IMR-90 (cell line): Measurements from ENCODE around the gene ALCAM. TPM values are rescaled to one million over a fixed set of nuclear protein-coding genes. Genes with fewer than 3 reads are reported as not detected.

Experiments used
- ATAC-seq: fragments of 200-7000 bp; cut with Tn5 transposase; 2 replicates; pipeline ENCODE4 v1.9.1; 2020; ENCODE audit warnings: low read depth, mild to moderate bottlenecking, moderate library complexity
- BruUV-seq: library from RNA; stranded (reverse); fragments of 400-500 nt; replicated peaks from 2 replicates; lab custom pipeline; 2021; lab: Mats Ljungman, UMichigan
- CTCF ChIA-PET: fragments of 300-600 bp; formaldehyde crosslinking; extraction: SDS; loops from one replicate; lab custom pipeline; 2021; ENCODE audit warnings: antibody characterized with exemption; lab: Yijun Ruan, JAX
- POLR2A ChIA-PET: fragments of 300-600 bp; sonication (Branson Sonifier 250); formaldehyde crosslinking; loops from one replicate; lab custom pipeline; 2022; ENCODE audit warnings: antibody characterized with exemption; ENCODE audit not compliant: unreplicated experiment; lab: Charles Lee
- DNase-seq: peaks from one replicate; pipeline ENCODE4 v3.0.0; 2013
- H2AFZ ChIP-seq: replicated peaks from 2 replicates; pipeline ENCODE3; 2013; ENCODE audit warnings: low read length, mild to moderate bottlenecking; ENCODE audit not compliant: poor library complexity
- H2AK5ac ChIP-seq: 2 replicates; pipeline ENCODE4 v1.6.1; 2013; ENCODE audit warnings: low read depth, low read length, inconsistent platforms
- H2AK9ac ChIP-seq: replicated peaks from 2 replicates; pipeline ENCODE3; 2013; ENCODE audit warnings: mild to moderate bottlenecking, low read depth, low read length, moderate library complexity; ENCODE audit not compliant: poor library complexity
- H2BK120ac ChIP-seq: 2 replicates; pipeline ENCODE4 v1.6.1; 2013; ENCODE audit warnings: low read depth, low read length, inconsistent platforms
- H2BK15ac ChIP-seq: 3 replicates; pipeline ENCODE4 v1.6.1; 2013; ENCODE audit warnings: low read depth, low read length, inconsistent platforms
- H2BK20ac ChIP-seq: 2 replicates; pipeline ENCODE4 v1.6.1; 2013; ENCODE audit warnings: low read depth, mild to moderate bottlenecking, inconsistent platforms, low read length, moderate library complexity
- H2BK5ac ChIP-seq: 2 replicates; pipeline ENCODE4 v1.6.1; 2013; ENCODE audit warnings: mild to moderate bottlenecking, low read depth, low read length, inconsistent platforms; ENCODE audit not compliant: poor library complexity, severe bottlenecking
- H3K14ac ChIP-seq: replicated peaks from 2 replicates; pipeline ENCODE4 v1.6.1; 2013; ENCODE audit warnings: low read depth, low read length, inconsistent platforms
- H3K18ac ChIP-seq: 2 replicates; pipeline ENCODE4 v1.6.1; 2013; ENCODE audit warnings: low read depth, low read length, control low read depth
- H3K23ac ChIP-seq: 2 replicates; pipeline ENCODE4 v1.6.1; 2013; ENCODE audit warnings: low read depth, low read length, inconsistent platforms
- H3K27ac ChIP-seq: 2 replicates; pipeline ENCODE4 v1.5.1; 2013; ENCODE audit warnings: mild to moderate bottlenecking, control low read depth, low read length; ENCODE audit not compliant: insufficient read depth
- H3K27me3 ChIP-seq: 2 replicates; pipeline ENCODE4 v1.6.1; 2013; ENCODE audit warnings: low read length; ENCODE audit not compliant: control insufficient read depth, insufficient read depth
- H3K36me3 ChIP-seq: 2 replicates; pipeline ENCODE4 v1.6.1; 2013; ENCODE audit warnings: low read length, mixed read lengths; ENCODE audit not compliant: control insufficient read depth, insufficient read depth
- H3K4ac ChIP-seq: 2 replicates; pipeline ENCODE4 v1.6.1; 2013; ENCODE audit warnings: low read depth, low read length, inconsistent platforms
- H3K4me1 ChIP-seq: 2 replicates; pipeline ENCODE4 v1.6.1; 2013; ENCODE audit warnings: low read length, mixed read lengths; ENCODE audit not compliant: control insufficient read depth, insufficient read depth
- H3K4me2 ChIP-seq: 2 replicates; pipeline ENCODE4 v1.6.1; 2013; ENCODE audit warnings: low read depth, mild to moderate bottlenecking, control low read depth, low read length, moderate library complexity
- H3K4me3 ChIP-seq: 2 replicates; pipeline ENCODE4 v1.5.1; 2013; ENCODE audit warnings: low read depth, mild to moderate bottlenecking, control low read depth, low read length, moderate library complexity; ENCODE audit not compliant: insufficient read depth
- H3K56ac ChIP-seq: 2 replicates; pipeline ENCODE4 v1.6.1; 2013; ENCODE audit warnings: low read length, inconsistent platforms; ENCODE audit not compliant: insufficient read depth; ENCODE audit errors: extremely low read depth
- H3K79me1 ChIP-seq, 2 experiments: 2 replicates each; pipeline ENCODE4 v1.6.1; 2013; ENCODE audit warnings: low read length in 2 of 2, inconsistent platforms in 1 of 2, low read depth in 1 of 2
- H3K9ac ChIP-seq: 2 replicates; pipeline ENCODE4 v1.6.1; 2013; ENCODE audit warnings: low read depth, low read length, control low read depth
- H3K9me1 ChIP-seq: 2 replicates; pipeline ENCODE4 v1.6.1; 2013; ENCODE audit warnings: low read length, inconsistent platforms; ENCODE audit not compliant: insufficient read depth
- H3K9me3 ChIP-seq: 2 replicates; pipeline ENCODE4 v1.6.1; 2013; ENCODE audit warnings: low read length; ENCODE audit not compliant: control insufficient read depth, insufficient read depth
- H4K20me1 ChIP-seq: 2 replicates; pipeline ENCODE4 v1.6.1; 2013; ENCODE audit warnings: low read length, inconsistent platforms; ENCODE audit not compliant: insufficient read depth
- H4K5ac ChIP-seq: 2 replicates; pipeline ENCODE4 v1.6.1; 2013; ENCODE audit warnings: mild to moderate bottlenecking, low read depth, low read length, control low read depth
- H4K8ac ChIP-seq, 2 experiments: 2 replicates each; pipeline ENCODE4 v1.6.1; 2013; ENCODE audit warnings: low read depth in 2 of 2, low read length in 2 of 2, control low read depth in 1 of 2, inconsistent platforms in 1 of 2
- H4K91ac ChIP-seq: 2 replicates; pipeline ENCODE4 v1.6.1; 2013; ENCODE audit warnings: low read depth, low read length, inconsistent platforms; ENCODE audit not compliant: insufficient read depth
- BHLHE40 ChIP-seq: fragments of 150-350 bp; IDR thresholded peaks from 2 replicates; pipeline ENCODE4 v1.6.1; 2016; ENCODE audit warnings: mild to moderate bottlenecking, low read depth, low read length
- CEBPB ChIP-seq: IDR thresholded peaks from 2 replicates; pipeline ENCODE4 v1.6.1; 2012; ENCODE audit warnings: low read depth, low read length, improper control_type of control experiment
- CHD1 ChIP-seq: IDR thresholded peaks from 2 replicates; pipeline ENCODE4 v1.6.1; 2012; ENCODE audit warnings: low read depth, low read length, improper control_type of control experiment
- FOS ChIP-seq: fragments of 150-350 bp; IDR thresholded peaks from 2 replicates; pipeline ENCODE4 v1.6.1; 2016; ENCODE audit warnings: low read depth, low read length
- MAZ ChIP-seq: IDR thresholded peaks from 2 replicates; pipeline ENCODE4 v1.6.1; 2012; ENCODE audit warnings: low read depth, mild to moderate bottlenecking, low read length, improper control_type of control experiment, moderate library complexity, borderline replicate concordance
- MXI1 ChIP-seq: IDR thresholded peaks from 2 replicates; pipeline ENCODE4 v1.6.1; 2012; ENCODE audit warnings: low read depth, mild to moderate bottlenecking, low read length, moderate library complexity, borderline replicate concordance
- POLR2A ChIP-seq: IDR thresholded peaks from 2 replicates; pipeline ENCODE4 v1.6.1; 2012; ENCODE audit warnings: mild to moderate bottlenecking, low read depth, low read length
- RCOR1 ChIP-seq: IDR thresholded peaks from 2 replicates; pipeline ENCODE4 v1.6.1; 2012; ENCODE audit warnings: mild to moderate bottlenecking, low read length, improper control_type of control experiment; ENCODE audit not compliant: insufficient replicate concordance
- RFX5 ChIP-seq: IDR thresholded peaks from 2 replicates; pipeline ENCODE4 v1.8.0; 2012; ENCODE audit warnings: low read depth, mild to moderate bottlenecking, low read length, moderate library complexity
- SMC3 ChIP-seq: fragments of 150-350 bp; IDR thresholded peaks from 2 replicates; pipeline ENCODE4 v1.6.1; 2016; ENCODE audit warnings: low read depth, mild to moderate bottlenecking, antibody characterized with exemption, low read length, moderate library complexity
- USF2 ChIP-seq: fragments of 150-350 bp; IDR thresholded peaks from 2 replicates; pipeline ENCODE4 v1.6.1; 2017; ENCODE audit warnings: mild to moderate bottlenecking, antibody characterized with exemption, low read length, low read depth
- WGBS, 2 experiments: methylation state at CpG; one replicate each; pipeline versions ENCODE4 v1.1.5 to v1.1.7; 2013; ENCODE audit warnings: missing lambda C conversion rate in 2 of 2; ENCODE audit not compliant: insufficient read length in 1 of 2; ENCODE audit errors: extremely low coverage in 2 of 2; 5-methylcytosine and 5-hydroxymethylcytosine counted together
- dilution Hi-C: fragments of 300-500 bp; cut with HindIII; formaldehyde crosslinking; loops from one replicate; pipeline ENCODE4 v1.14.3; 2018; ENCODE audit warnings: low sequenced_read_pairs; ENCODE audit not compliant: unreplicated experiment
- in situ Hi-C: fragments of 300-500 bp; cut with MboI; formaldehyde crosslinking; loops from 3 replicates; pipeline ENCODE4 v1.14.3; 2019; ENCODE audit warnings: low sequenced_read_pairs, inconsistent platforms, mixed read lengths
- intact Hi-C: fragments of 100-400 bp; cut with micrococcal nuclease; formaldehyde crosslinking; loops from 2 replicates; pipeline ENCODE4 v1.10.0; 2022
- polyA plus RNA-seq, 3 experiments: library from polyadenylated mRNA; depleted of rRNA; stranded (reverse); fragments of >200 nt; gene quantifications; 2 replicates each; pipeline ENCODE4 v1.2.3, GENCODE V29; 2012; ENCODE audit warnings: low replicate concordance in 1 of 3
- total RNA-seq: library from RNA; depleted of rRNA; stranded (reverse); fragments of >200 nt; gene quantifications from 2 replicates; pipeline ENCODE4 v1.2.3, GENCODE V29; 2012
- TF ChIP-seq, protein P1 (sequence below): fragments of 150-350 bp; IDR thresholded peaks from 2 replicates; pipeline ENCODE4 v1.6.1; 2016; ENCODE audit warnings: low read depth, mild to moderate bottlenecking, low read length, moderate library complexity, borderline replicate concordance

The ALCAM gene
- total and polyA plus RNA-seq, 2 of the 4 experiments (the other 2 are of a cell fraction), result 117 to 423 TPM

DNA sequence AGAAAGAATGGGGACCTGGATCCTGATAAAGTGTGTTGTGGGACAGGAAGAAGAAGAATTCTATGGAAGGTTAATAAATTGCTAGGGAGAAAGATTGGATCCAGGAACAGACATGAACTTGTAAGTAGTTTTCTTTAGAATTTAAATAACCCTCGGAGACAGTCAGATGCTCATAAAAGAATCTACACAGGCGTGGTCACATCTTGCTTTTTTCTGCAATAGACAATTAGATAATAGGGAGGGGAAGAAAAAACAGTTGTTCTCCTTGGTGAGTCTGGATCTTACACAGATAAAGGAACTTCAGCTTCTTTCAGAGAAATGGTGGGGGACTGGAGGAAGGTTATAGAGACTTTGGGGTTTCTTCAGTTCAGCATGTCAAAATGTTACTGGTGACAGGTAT lies 232.6 kb downstream of the ALCAM start:
- Histone ChIP-seq H3K18ac (peak overlapping the region; percentile 88; the same call in 1 of the 2 replicates), H3K56ac (no peak overlapping the region), H3K9ac (no peak overlapping the region), H3K4me2 (no peak overlapping the region), H3K4me1 (peaks cover 6% of the 10 kb centered on the region; the same call in 1 of the 2 replicates), H3K27me3 (no peaks in the 10 kb centered on the region), H3K23ac (peak overlapping the region; percentile 28; the same call in 1 of the 2 replicates), H3K79me1 (no peaks in the 10 kb centered on the region), H3K27ac (no peak overlapping the region), H3K14ac (peak overlapping the region; percentile 53), H3K9me3 (no peaks in the 10 kb centered on the region), H2AFZ (no peak overlapping the region), H3K36me3 (no peaks in the 10 kb centered on the region), H2BK20ac (peak overlapping the region; percentile 92; the same call in 1 of the 2 replicates), H4K91ac (peak overlapping the region; percentile 26; the same call in 1 of the 2 replicates), H3K9me1 (no peaks in the 10 kb centered on the region), H2AK9ac (no peak overlapping the region), H2BK120ac (peak overlapping the region; percentile 91), H2BK5ac (peak overlapping the region; percentile 94), H4K8ac (peak overlapping the region; percentile 68 to 79; a peak in 3 of 4 replicates), H2AK5ac (no peak overlapping the region), H4K5ac (peak overlapping the region; percentile 71; the same call in 1 of the 2 replicates), H3K4me3 (no peak overlapping the region), H2BK15ac (peak overlapping the region; percentile 32; the same call in 1 of the 3 replicates), H3K4ac (peak overlapping the region; percentile 52; the same call in 1 of the 2 replicates), H4K20me1 (no peaks in the 10 kb centered on the region)
- POLR2A ChIA-PET, result no interaction called here
- in situ Hi-C loops, result no loop called here
- ATAC-seq, result no peak
- BruUV-seq, result no TSS peak
- TF ChIP-seq RFX5 (no peak), BHLHE40 (no peak), POLR2A (no peak), MAZ (no peak), USF2 (no peak), CHD1 (no peak), RCOR1 (no peak), FOS (no peak), SMC3 (no peak), MXI1 (no peak), CEBPB (no peak)
- TF ChIP-seq, protein P1, sequence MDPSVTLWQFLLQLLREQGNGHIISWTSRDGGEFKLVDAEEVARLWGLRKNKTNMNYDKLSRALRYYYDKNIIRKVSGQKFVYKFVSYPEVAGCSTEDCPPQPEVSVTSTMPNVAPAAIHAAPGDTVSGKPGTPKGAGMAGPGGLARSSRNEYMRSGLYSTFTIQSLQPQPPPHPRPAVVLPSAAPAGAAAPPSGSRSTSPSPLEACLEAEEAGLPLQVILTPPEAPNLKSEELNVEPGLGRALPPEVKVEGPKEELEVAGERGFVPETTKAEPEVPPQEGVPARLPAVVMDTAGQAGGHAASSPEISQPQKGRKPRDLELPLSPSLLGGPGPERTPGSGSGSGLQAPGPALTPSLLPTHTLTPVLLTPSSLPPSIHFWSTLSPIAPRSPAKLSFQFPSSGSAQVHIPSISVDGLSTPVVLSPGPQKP, result no peak
- CTCF ChIA-PET, result no interaction called here
- dilution Hi-C loops, result no loop called here
- WGBS, 2 experiments, result no CpG with 5 or more reads among the region's 2 CpGs
- intact Hi-C loops, result no loop called here
- no peak for DNase-seq
